ENCODE measurements around the gene EED. TPM values are rescaled to one million over a fixed set of nuclear protein-coding genes. Genes with fewer than 3 reads are reported as not detected.

Gene EED
- total and polyA plus RNA-seq, 2 experiments from 2014 or later, result 15.0 to 19.4 TPM

DNA sequence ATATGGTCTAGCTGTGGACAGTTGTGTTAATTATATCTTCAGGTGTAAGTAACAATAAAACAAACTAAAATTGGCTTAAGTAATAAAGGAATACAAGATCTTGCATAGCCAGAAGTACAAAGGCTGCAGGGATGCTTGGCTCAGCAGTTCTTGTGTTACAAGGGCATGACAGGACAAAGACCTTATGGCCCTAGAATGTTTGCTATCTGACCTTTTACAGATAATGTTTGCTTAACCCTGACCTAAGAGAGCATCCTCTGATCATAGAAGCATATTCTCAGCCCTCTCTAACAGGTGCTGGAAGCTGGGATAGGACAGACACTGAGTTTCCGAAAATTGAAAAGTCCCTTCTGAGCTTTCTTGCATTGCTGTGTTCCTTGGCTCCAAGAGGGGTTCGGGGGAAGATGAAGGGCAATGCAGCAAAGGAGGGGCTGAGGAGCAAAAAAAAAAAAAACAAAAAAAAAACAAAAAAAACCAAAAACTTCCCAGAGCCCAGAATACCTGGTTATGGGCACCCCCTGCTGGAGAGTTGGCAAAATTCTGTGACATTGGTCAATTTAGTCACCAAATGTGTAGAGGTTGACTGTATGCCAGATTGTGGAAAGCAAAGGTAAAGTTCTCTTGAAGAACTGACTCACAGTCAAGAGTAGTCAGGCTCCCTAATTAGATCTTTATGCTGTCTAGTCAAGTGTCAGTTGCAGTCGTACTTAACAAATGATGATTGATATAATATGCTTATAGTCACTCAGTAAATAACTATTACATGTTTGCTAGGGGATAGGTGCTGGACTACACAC lies 47.1 kb downstream of the EED start:
- DNase-seq, result peak; percentile 79
- no peak overlapping the region for H3K4me3 ChIP-seq
- H3K9me2 ChIP-seq (ENCODE audit: insufficient read depth), result no peaks in the 10 kb centered on the region
- H3K27ac ChIP-seq, result no peak overlapping the region
- TF ChIP-seq EZH2phosphoT487 (IDR thresholded peaks at IDR 0.05; ENCODE audit: insufficient read depth, low read depth), result no peak
- TF ChIP-seq EZH2 (IDR thresholded peaks at IDR 0.05; ENCODE audit: insufficient read depth, poor library complexity, severe bottlenecking), result no peak
- H3F3A ChIP-seq (ENCODE audit: insufficient read depth), result peaks cover 19% of the 10 kb centered on the region; the same call in 1 of the 2 replicates
- H3K9me3 ChIP-seq (ENCODE audit: low read depth), result no peaks in the 10 kb centered on the region
- in situ Hi-C loops (cut with MboI), result no loop called here
- H3K4me2 ChIP-seq (ENCODE audit: unreplicated experiment), result no peak overlapping the region
- no peak overlapping the region for H3K9ac ChIP-seq
- H2AFZ ChIP-seq, result no peak overlapping the region
- 18 to 21% methylated on average over 3 of the region's 3 CpGs for WGBS, 2 experiments (ENCODE audit: low coverage in 1 of 2, low lambda C conversion rate in 2 of 2, missing lambda C conversion rate in 2 of 2)
- H4K20me1 ChIP-seq (ENCODE audit: insufficient read depth), result no peaks in the 10 kb centered on the region
- H3K36me3 ChIP-seq (ENCODE audit: low read depth), result no peaks in the 10 kb centered on the region
- no peaks in the 10 kb centered on the region for H3K4me1 ChIP-seq (ENCODE audit: insufficient read depth)
- H3K79me2 ChIP-seq (ENCODE audit: insufficient read depth), result no peaks in the 10 kb centered on the region
- no peaks in the 10 kb centered on the region for H3K27me3 ChIP-seq (replicated peaks; ENCODE audit: insufficient read depth)

DNA sequence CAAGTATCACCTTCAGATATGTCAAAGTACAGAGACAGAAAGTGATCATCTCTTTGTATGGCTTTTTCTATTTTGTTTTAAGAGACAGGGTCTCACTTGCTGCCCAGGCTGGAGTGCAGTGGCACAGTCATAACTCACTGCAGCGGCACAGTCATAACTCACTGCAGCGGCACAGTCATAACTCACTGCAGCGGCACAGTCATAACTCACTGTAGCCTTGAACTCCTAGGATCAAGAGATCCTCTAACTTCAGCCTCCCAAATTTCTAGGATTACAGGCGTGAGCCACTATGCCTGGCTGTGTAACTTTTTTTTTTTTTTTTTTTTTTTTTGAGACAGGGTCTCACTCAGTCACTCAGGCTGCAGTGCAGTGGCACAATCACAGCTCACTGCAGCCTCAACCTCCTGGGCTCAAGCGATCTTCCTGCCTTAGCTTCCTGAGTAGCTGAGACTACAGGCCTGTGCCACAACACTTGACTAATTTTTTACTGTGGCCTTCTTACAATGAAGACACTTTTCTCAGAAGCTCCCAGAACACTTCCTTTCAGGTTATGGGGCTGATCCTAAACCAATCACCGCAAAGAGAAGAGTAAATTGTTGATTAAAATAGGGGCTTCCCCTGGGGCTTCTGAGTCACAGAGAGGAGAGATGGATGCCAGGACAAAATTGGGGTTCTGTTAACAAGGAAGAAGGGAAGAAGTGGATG lies 48.5 kb downstream of the EED start:
- H3K4me2 ChIP-seq (ENCODE audit: unreplicated experiment), result no peak overlapping the region
- no peak overlapping the region for H3K27ac ChIP-seq
- H4K20me1 ChIP-seq (ENCODE audit: insufficient read depth), result no peaks in the 10 kb centered on the region
- no peaks in the 10 kb centered on the region for H3K4me1 ChIP-seq (ENCODE audit: insufficient read depth)
- H3K9me2 ChIP-seq (ENCODE audit: insufficient read depth), result no peaks in the 10 kb centered on the region
- no peaks in the 10 kb centered on the region for H3K27me3 ChIP-seq (replicated peaks; ENCODE audit: insufficient read depth)
- in situ Hi-C loops (cut with MboI), result no loop called here
- no peaks in the 10 kb centered on the region for H3K79me2 ChIP-seq (ENCODE audit: insufficient read depth)
- peaks cover 19% of the 10 kb centered on the region; the same call in 1 of the 2 replicates for H3F3A ChIP-seq (ENCODE audit: insufficient read depth)
- DNase-seq, result no peak
- H2AFZ ChIP-seq, result no peak overlapping the region
- H3K9ac ChIP-seq, result no peak overlapping the region
- no peaks in the 10 kb centered on the region for H3K9me3 ChIP-seq (ENCODE audit: low read depth)
- 95% methylated on average over 6 of the region's 6 CpGs for WGBS, 2 experiments (ENCODE audit: low coverage in 1 of 2, low lambda C conversion rate in 2 of 2, missing lambda C conversion rate in 2 of 2)
- no peaks in the 10 kb centered on the region for H3K36me3 ChIP-seq (ENCODE audit: low read depth)
- no peak for TF ChIP-seq EZH2phosphoT487 (IDR thresholded peaks at IDR 0.05; ENCODE audit: insufficient read depth, low read depth)
- TF ChIP-seq EZH2 (IDR thresholded peaks at IDR 0.05; ENCODE audit: insufficient read depth, poor library complexity, severe bottlenecking), result no peak
- no peak overlapping the region for H3K4me3 ChIP-seq

DNA sequence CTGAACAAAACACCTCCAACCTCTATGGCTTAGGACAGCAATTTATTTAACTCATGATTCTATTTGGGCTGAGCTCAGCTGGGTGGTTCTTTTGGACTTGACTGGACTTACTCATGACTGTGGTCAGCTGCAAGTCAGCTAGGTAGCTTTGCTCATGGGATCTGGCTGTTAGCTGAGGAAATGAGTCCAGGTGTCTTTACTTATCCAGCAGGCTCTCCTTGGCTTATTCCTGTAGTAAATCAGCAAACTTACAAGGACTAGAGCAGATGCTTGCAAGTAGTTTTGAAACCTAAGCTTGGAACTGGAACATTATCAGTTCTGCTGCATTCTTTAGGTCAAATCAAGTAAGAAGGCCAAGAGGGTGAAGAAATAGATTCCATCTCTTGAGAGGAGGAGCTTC lies 49.5 kb downstream of the EED start:
- H3F3A ChIP-seq (ENCODE audit: insufficient read depth), result peaks cover 15% of the 10 kb centered on the region; the same call in 1 of the 2 replicates
- H3K9me3 ChIP-seq (ENCODE audit: low read depth), result no peaks in the 10 kb centered on the region
- H4K20me1 ChIP-seq (ENCODE audit: insufficient read depth), result no peaks in the 10 kb centered on the region
- H2AFZ ChIP-seq, result no peak overlapping the region
- in situ Hi-C loops (cut with MboI), result no loop called here
- H3K4me1 ChIP-seq (ENCODE audit: insufficient read depth), result no peaks in the 10 kb centered on the region
- H3K27me3 ChIP-seq (replicated peaks; ENCODE audit: insufficient read depth), result no peaks in the 10 kb centered on the region
- no peaks in the 10 kb centered on the region for H3K9me2 ChIP-seq (ENCODE audit: insufficient read depth)
- H3K9ac ChIP-seq, result no peak overlapping the region
- H3K4me3 ChIP-seq, result no peak overlapping the region
- H3K79me2 ChIP-seq (ENCODE audit: insufficient read depth), result no peaks in the 10 kb centered on the region
- H3K27ac ChIP-seq, result no peak overlapping the region
- peak; percentile 7 for DNase-seq
- H3K4me2 ChIP-seq (ENCODE audit: unreplicated experiment), result no peak overlapping the region
- H3K36me3 ChIP-seq (ENCODE audit: low read depth), result no peaks in the 10 kb centered on the region
- TF ChIP-seq EZH2 (IDR thresholded peaks at IDR 0.05; ENCODE audit: insufficient read depth, poor library complexity, severe bottlenecking) (no peak), EZH2phosphoT487 (IDR thresholded peaks at IDR 0.05; ENCODE audit: insufficient read depth, low read depth) (no peak)

DNA sequence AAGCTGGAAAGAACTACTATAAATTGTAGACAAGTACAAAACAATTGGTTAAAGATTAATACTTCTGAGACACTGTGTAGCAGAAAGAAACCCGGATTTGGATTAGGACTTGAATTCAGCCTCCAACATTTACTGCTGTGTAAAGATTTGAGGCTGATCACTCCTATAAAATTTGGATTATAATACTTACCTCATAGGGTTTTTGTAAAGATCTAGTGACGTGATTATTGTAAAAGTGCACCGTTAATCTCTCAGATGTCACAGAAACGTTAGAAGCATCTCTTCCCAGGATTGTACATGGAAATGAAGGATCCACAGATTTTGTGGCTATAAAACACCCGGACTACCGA lies 57.2 kb downstream of the EED start:
- H3K27ac ChIP-seq, result no peak overlapping the region
- peaks cover 47% of the 10 kb centered on the region for H3K79me2 ChIP-seq (ENCODE audit: insufficient read depth)
- in situ Hi-C loops (cut with MboI), result no loop called here
- peak overlapping the region; percentile 96 for H3K4me3 ChIP-seq
- peak overlapping the region; percentile 91 for H3K9ac ChIP-seq
- no peaks in the 10 kb centered on the region for H3K27me3 ChIP-seq (replicated peaks; ENCODE audit: insufficient read depth)
- H3K9me3 ChIP-seq (ENCODE audit: low read depth), result no peaks in the 10 kb centered on the region
- H3K36me3 ChIP-seq (ENCODE audit: low read depth), result peaks cover 3% of the 10 kb centered on the region; the same call in 1 of the 2 replicates
- no peak for TF ChIP-seq EZH2phosphoT487 (IDR thresholded peaks at IDR 0.05; ENCODE audit: insufficient read depth, low read depth)
- peak overlapping the region; percentile 72 for H3K4me2 ChIP-seq (ENCODE audit: unreplicated experiment)
- no peaks in the 10 kb centered on the region for H3F3A ChIP-seq (ENCODE audit: insufficient read depth)
- H4K20me1 ChIP-seq (ENCODE audit: insufficient read depth), result no peaks in the 10 kb centered on the region
- WGBS, 2 experiments (ENCODE audit: low coverage in 1 of 2, low lambda C conversion rate in 2 of 2, missing lambda C conversion rate in 2 of 2), result 2% methylated on average over 6 of the region's 6 CpGs
- peak overlapping the region; percentile 98 for H2AFZ ChIP-seq
- no peak for DNase-seq
- H3K4me1 ChIP-seq (ENCODE audit: insufficient read depth), result peaks cover 13% of the 10 kb centered on the region
- H3K9me2 ChIP-seq (ENCODE audit: insufficient read depth), result no peaks in the 10 kb centered on the region

Data from GM23248 (cell line).